Activated naive CD4-positive, alpha-beta T cell treated with anti-CD3 and anti-CD28 coated beads, Interleukin-2, amount 50 U/mL, for 24 hours (primary cell): ENCODE data around the gene DMRTC2.
"Not testable (repeated sequence)": the region's sequence is repeated elsewhere in the genome, so short reads cannot be mapped to it uniquely, and the experiment has no call there.

Source experiments
- H3K27ac Mint-ChIP-seq: one replicate; pipeline ENCODE4 v1.8.0; 2021; ENCODE audit warnings: mild to moderate bottlenecking, mixed read lengths
- H3K27me3 Mint-ChIP-seq: one replicate; pipeline ENCODE4 v1.8.0; 2021; ENCODE audit warnings: mixed read lengths
- H3K36me3 Mint-ChIP-seq: one replicate; pipeline ENCODE4 v1.8.0; 2021; ENCODE audit warnings: mixed read lengths
- H3K4me1 Mint-ChIP-seq: one replicate; pipeline ENCODE4 v1.8.0; 2021; ENCODE audit warnings: mixed read lengths
- H3K4me3 Mint-ChIP-seq: one replicate; pipeline ENCODE4 v1.8.0; 2021; ENCODE audit warnings: mild to moderate bottlenecking, mixed read lengths
- H3K9me3 Mint-ChIP-seq: one replicate; pipeline ENCODE4 v1.8.0; 2021; ENCODE audit warnings: mixed read lengths

The DMRTC2 gene

GRCh38 chr19:41872775-41873647 lies 28.2 kb downstream of the DMRTC2 start:
- Mint-ChIP-seq H3K36me3 (peaks cover 12% of the 10 kb centered on the region), H3K4me3 (peak overlapping the region; percentile 58), H3K4me1 (peaks cover 80% of the 10 kb centered on the region), H3K27ac (peak overlapping the region; percentile 89), H3K9me3 (no peaks in the 10 kb centered on the region), H3K27me3 (no peaks in the 10 kb centered on the region)

- H3K36me3 Mint-ChIP-seq, H3K9me3 Mint-ChIP-seq, H3K27me3 Mint-ChIP-seq: not testable (repeated sequence)
- Mint-ChIP-seq H3K4me3 (peak overlapping the region; percentile 63), H3K27ac (peak overlapping the region; percentile 98), H3K4me1 (peaks cover 82% of the 10 kb centered on the region)
Measured at GRCh38 chr19:41875973-41876372, 31.1 kb downstream of the DMRTC2 start.

- peaks cover 77% of the 10 kb centered on the region for H3K4me1 Mint-ChIP-seq
- H3K4me3 Mint-ChIP-seq = peak within 1 kb of the TSS; percentile 30
- peak within 1 kb of the TSS; percentile 74 for H3K27ac Mint-ChIP-seq
Measured at GRCh38 chr19:41876847-41877832, 32.3 kb downstream of the DMRTC2 start, which contains the start of gene CD79A. TSS of gene CD79A (plus strand) at chr19:41877279. CDS start at chr19:41877305, 26 bp downstream.

DNA sequence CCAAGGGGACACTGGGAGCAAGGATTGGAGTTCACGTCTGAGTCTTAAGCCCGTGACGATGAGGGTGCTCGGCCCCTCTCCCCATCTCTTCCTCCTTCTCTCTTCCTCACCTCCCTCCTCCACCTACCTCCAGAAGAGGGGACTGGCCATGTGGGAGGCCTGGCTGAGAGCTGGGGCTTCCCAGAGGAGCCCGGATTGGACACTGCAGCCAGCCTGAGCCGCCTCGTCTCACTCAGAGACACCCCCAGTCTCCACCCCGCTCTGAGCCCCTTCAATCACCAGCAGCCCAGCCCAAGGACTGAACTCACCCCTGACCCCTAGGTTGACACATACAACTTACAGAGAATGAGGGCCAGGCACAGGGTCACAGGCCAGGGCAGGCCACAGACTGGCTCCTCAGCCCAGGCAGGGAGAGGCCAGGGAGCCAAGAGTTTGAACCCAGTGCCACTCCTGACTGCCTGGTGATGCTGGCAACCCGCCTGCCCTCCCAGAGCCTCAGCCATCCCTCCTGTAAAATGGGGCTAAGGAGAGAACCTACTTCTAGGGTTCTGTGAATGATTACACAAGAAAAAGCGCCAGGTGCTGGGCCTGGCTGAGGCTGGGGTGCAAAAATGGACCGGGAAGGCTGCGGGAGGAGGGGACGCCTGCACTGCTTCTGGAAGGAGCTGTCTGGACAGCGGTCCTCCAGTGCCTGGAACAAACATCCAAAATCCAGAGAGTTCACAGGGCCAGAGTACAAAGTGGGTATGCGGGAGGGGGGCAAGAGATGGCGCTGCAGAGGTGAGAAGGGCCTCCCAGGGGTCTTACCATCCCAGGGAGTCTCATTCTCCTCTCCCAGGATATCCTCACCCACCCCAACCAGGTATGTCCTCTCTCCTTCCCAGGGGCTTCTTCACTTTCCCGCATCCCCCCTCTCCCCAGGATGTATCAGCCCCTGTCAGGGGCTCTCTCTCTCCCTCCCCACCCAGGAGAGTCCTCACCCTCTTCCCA lies 33.4 kb downstream of the DMRTC2 start:
- H3K4me3 Mint-ChIP-seq = peak overlapping the region; percentile 30
- no peaks in the 10 kb centered on the region for H3K9me3 Mint-ChIP-seq
- H3K36me3 Mint-ChIP-seq = peaks cover 2% of the 10 kb centered on the region
- peak overlapping the region; percentile 74 for H3K27ac Mint-ChIP-seq
- peaks cover 73% of the 10 kb centered on the region for H3K4me1 Mint-ChIP-seq
- H3K27me3 Mint-ChIP-seq = no peaks in the 10 kb centered on the region

More at GRCh38 chr19:41876847-41877832, 32.3 kb downstream of the DMRTC2 start, which contains the start of gene CD79A:
- Mint-ChIP-seq H3K9me3 (no peaks in the 10 kb centered on the region), H3K36me3 (no peaks in the 10 kb centered on the region), H3K27me3 (no peaks in the 10 kb centered on the region)

DNA sequence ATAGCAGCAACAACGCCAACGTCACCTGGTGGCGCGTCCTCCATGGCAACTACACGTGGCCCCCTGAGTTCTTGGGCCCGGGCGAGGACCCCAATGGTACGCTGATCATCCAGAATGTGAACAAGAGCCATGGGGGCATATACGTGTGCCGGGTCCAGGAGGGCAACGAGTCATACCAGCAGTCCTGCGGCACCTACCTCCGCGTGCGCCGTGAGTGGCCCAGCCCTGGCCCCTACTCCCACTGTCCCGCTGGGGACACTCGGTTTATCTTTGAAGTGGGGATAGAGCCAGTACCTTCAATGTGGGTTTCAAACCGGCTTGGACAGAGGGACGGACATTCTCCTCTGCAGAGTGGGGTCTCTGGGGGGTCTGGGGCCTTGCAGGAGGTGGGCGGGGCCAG lies 34.2 kb downstream of the DMRTC2 start:
- no peaks in the 10 kb centered on the region for H3K27me3 Mint-ChIP-seq
- H3K36me3 Mint-ChIP-seq = peaks cover 6% of the 10 kb centered on the region
- H3K9me3 Mint-ChIP-seq = no peaks in the 10 kb centered on the region
- no peak overlapping the region for H3K4me3 Mint-ChIP-seq
- peak overlapping the region; percentile 46 for H3K27ac Mint-ChIP-seq
- H3K4me1 Mint-ChIP-seq = peaks cover 70% of the 10 kb centered on the region

- H3K27me3 Mint-ChIP-seq = no peaks in the 10 kb centered on the region
- H3K36me3 Mint-ChIP-seq = peaks cover 6% of the 10 kb centered on the region
- H3K4me1 Mint-ChIP-seq = peaks cover 67% of the 10 kb centered on the region
- no peaks in the 10 kb centered on the region for H3K9me3 Mint-ChIP-seq
- H3K4me3 Mint-ChIP-seq = peak overlapping the region; percentile 39
- H3K27ac Mint-ChIP-seq = peak overlapping the region; percentile 93
Measured at GRCh38 chr19:41879670-41880328, 35.0 kb downstream of the DMRTC2 start.

- peaks cover 6% of the 10 kb centered on the region for H3K36me3 Mint-ChIP-seq
- no peaks in the 10 kb centered on the region for H3K9me3 Mint-ChIP-seq
- peaks cover 68% of the 10 kb centered on the region for H3K4me1 Mint-ChIP-seq
- peak overlapping the region; percentile 39 for H3K4me3 Mint-ChIP-seq
- H3K27ac Mint-ChIP-seq = peak overlapping the region; percentile 93
- H3K27me3 Mint-ChIP-seq = no peaks in the 10 kb centered on the region
Measured at GRCh38 chr19:41880329-41880708, 35.5 kb downstream of the DMRTC2 start.

- Mint-ChIP-seq H3K4me3 (peak within 1 kb of the TSS; percentile 95), H3K4me1 (peaks cover 62% of the 10 kb centered on the region), H3K27me3 (no peaks in the 10 kb centered on the region), H3K27ac (peak within 1 kb of the TSS; percentile 99), H3K36me3 (peaks cover 6% of the 10 kb centered on the region), H3K9me3 (no peaks in the 10 kb centered on the region)
Measured at GRCh38 chr19:41882568-41883462, 38.0 kb downstream of the DMRTC2 start, which contains the start of gene ARHGEF1. TSS of gene ARHGEF1 (plus strand) at chr19:41883184. CDS start at chr19:41888083, 4,899 bp downstream.

DNA sequence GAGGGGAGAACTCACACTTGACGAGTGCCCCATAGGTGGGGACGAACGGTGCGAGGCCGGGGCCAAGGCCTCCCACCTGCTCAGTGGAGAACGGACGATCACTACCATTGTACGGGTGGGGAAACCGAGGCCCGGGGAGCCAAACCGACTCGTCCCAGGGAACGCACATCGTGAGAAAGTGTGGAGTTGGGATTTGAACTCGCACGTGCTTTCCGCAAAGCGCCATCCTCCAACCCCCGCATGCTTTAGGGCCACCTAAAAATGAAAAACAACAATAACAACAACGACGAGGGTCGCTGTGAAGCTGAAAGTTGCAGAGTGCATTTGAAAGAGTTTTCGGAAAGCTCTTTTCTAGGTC lies 38.6 kb downstream of the DMRTC2 start:
- Mint-ChIP-seq H3K36me3 (peaks cover 10% of the 10 kb centered on the region), H3K4me1 (peaks cover 62% of the 10 kb centered on the region), H3K27me3 (no peaks in the 10 kb centered on the region), H3K27ac (peak overlapping the region; percentile 99), H3K4me3 (peak overlapping the region; percentile 85), H3K9me3 (no peaks in the 10 kb centered on the region)

GRCh38 chr19:41883821-41884733 lies 39.2 kb downstream of the DMRTC2 start:
- Mint-ChIP-seq H3K4me3 (peak overlapping the region; percentile 85), H3K9me3 (no peaks in the 10 kb centered on the region), H3K4me1 (peaks cover 62% of the 10 kb centered on the region), H3K27me3 (no peaks in the 10 kb centered on the region), H3K27ac (peak overlapping the region; percentile 99), H3K36me3 (peaks cover 10% of the 10 kb centered on the region)

- Mint-ChIP-seq H3K9me3 (no peaks in the 10 kb centered on the region), H3K4me1 (peaks cover 58% of the 10 kb centered on the region), H3K36me3 (peaks cover 14% of the 10 kb centered on the region), H3K27ac (peak overlapping the region; percentile 80), H3K4me3 (peak overlapping the region; percentile 85), H3K27me3 (no peaks in the 10 kb centered on the region)
Measured at GRCh38 chr19:41886761-41887710, 42.2 kb downstream of the DMRTC2 start.
